HTERT RPE-1 (cell line): ENCODE results near the gene RBM34.
"Not testable (repeated sequence)": the region's sequence is repeated elsewhere in the genome, so short reads cannot be mapped to it uniquely, and the experiment has no call there.

Experiments used
- in situ Hi-C: fragments of 300-500 bp; cut with MboI; formaldehyde crosslinking; loops from 4 replicates; pipeline ENCODE4 v1.14.3; 2020; ENCODE audit warnings: low sequenced_read_pairs

The RBM34 gene

GRCh38 chr1:235160957-235161684, at the start of gene RBM34:
RBM34 (minus strand) TSS chr1:235161250; CDS start chr1:235161226, 24 bp downstream.
- in situ Hi-C loops = no loop called here

- in situ Hi-C loops = no loop called here
These were observed 46.1 kb upstream of the RBM34 start for GRCh38 chr1:235207209-235207565.

GRCh38 chr1:235206533-235207208, 45.6 kb upstream of the RBM34 start:
- in situ Hi-C loops = no loop called here

- in situ Hi-C loops = no loop called here
These were observed 44.6 kb upstream of the RBM34 start for GRCh38 chr1:235205687-235206086.

- in situ Hi-C loops = no loop called here
These were observed 42.4 kb upstream of the RBM34 start for GRCh38 chr1:235203428-235203827.

- in situ Hi-C loops = not testable (repeated sequence)
These were observed 41.4 kb upstream of the RBM34 start for GRCh38 chr1:235202447-235202846.

GRCh38 chr1:235199441-235199840, 38.4 kb upstream of the RBM34 start:
- in situ Hi-C loops = no loop called here

GRCh38 chr1:235190431-235190830, 29.4 kb upstream of the RBM34 start:
- in situ Hi-C loops = no loop called here

- in situ Hi-C loops = no loop called here
These were observed 26.3 kb upstream of the RBM34 start for GRCh38 chr1:235187316-235187715.

GRCh38 chr1:235181561-235182245, 20.7 kb upstream of the RBM34 start:
- in situ Hi-C loops = no loop called here

GRCh38 chr1:235180916-235181460, 19.9 kb upstream of the RBM34 start:
- in situ Hi-C loops = no loop called here

GRCh38 chr1:235176486-235176885, 15.4 kb upstream of the RBM34 start:
- in situ Hi-C loops = no loop called here

- in situ Hi-C loops = no loop called here
These were observed 8.9 kb upstream of the RBM34 start for GRCh38 chr1:235169986-235170385.

- in situ Hi-C loops = no loop called here
These were observed 7.3 kb upstream of the RBM34 start for GRCh38 chr1:235168375-235168774.

GRCh38 chr1:235161685-235162327, 756 bp upstream of the RBM34 start:
- in situ Hi-C loops = no loop called here

GRCh38 chr1:235160383-235160956, 580 bp downstream of the RBM34 start:
- in situ Hi-C loops = no loop called here

- in situ Hi-C loops = not testable (repeated sequence)
These were observed 1.1 kb downstream of the RBM34 start for GRCh38 chr1:235159930-235160329.

GRCh38 chr1:235159284-235159683, 1.8 kb downstream of the RBM34 start:
- in situ Hi-C loops = not testable (repeated sequence)

- in situ Hi-C loops = no loop called here
These were observed 2.4 kb downstream of the RBM34 start for GRCh38 chr1:235158680-235159079.

- in situ Hi-C loops = no loop called here
These were observed 3.9 kb downstream of the RBM34 start for GRCh38 chr1:235157150-235157549.

- in situ Hi-C loops = no loop called here
These were observed 4.3 kb downstream of the RBM34 start for GRCh38 chr1:235156740-235157139.
